SK-N-SH treated with all-trans-retinoic acid at 6 μM for 48 hours (cell line): ENCODE measurements around the gene VPS9D1.
"Not testable (repeated sequence)": the region's sequence is repeated elsewhere in the genome, so short reads cannot be mapped to it uniquely, and the experiment has no call there.

Experiments used
- ATAC-seq: fragments of 200-7000 bp; cut with Tn5 transposase; 3 replicates; pipeline ENCODE4 v1.9.1; 2020; ENCODE audit warnings: mild to moderate bottlenecking, moderate library complexity
- ARNTL ChIP-seq: fragments of 450-650 bp; formaldehyde crosslinking; IDR thresholded peaks from 2 replicates; pipeline ENCODE4 v1.5.0; 2020; ENCODE audit warnings: low read depth, mild to moderate bottlenecking, moderate library complexity, borderline replicate concordance
- BACH2 ChIP-seq: fragments of 250-450 bp; sonication (Bioruptor Pico); IDR thresholded peaks from 2 replicates; pipeline ENCODE4 v1.9.0; 2021; ENCODE audit warnings: mild to moderate bottlenecking, borderline replicate concordance
- CSRNP3 ChIP-seq: fragments of 250-450 bp; sonication (Bioruptor Pico); IDR thresholded peaks from 2 replicates; pipeline ENCODE4 v1.5.1; 2021; ENCODE audit warnings: mild to moderate bottlenecking, moderate library complexity
- ESRRG ChIP-seq: fragments of 250-450 bp; sonication (Bioruptor Pico); IDR thresholded peaks from 2 replicates; pipeline ENCODE4 v1.6.1; 2021; ENCODE audit warnings: mild to moderate bottlenecking
- GLIS3 ChIP-seq: fragments of 250-450 bp; sonication (Bioruptor Pico); IDR thresholded peaks from 2 replicates; pipeline ENCODE4 v1.5.0; 2020; ENCODE audit warnings: mild to moderate bottlenecking, moderate library complexity
- ISL1 ChIP-seq: fragments of 250-450 bp; sonication (Bioruptor Pico); IDR thresholded peaks from 2 replicates; pipeline ENCODE4 v2.1.2; 2022; ENCODE audit warnings: mild to moderate bottlenecking, moderate library complexity
- OSR1 ChIP-seq: fragments of 250-450 bp; sonication (Bioruptor Pico); IDR thresholded peaks from 2 replicates; pipeline ENCODE4 v1.8.0; 2022; ENCODE audit warnings: moderate library complexity, mild to moderate bottlenecking, inconsistent platforms
- PATZ1 ChIP-seq: fragments of 250-450 bp; sonication (Bioruptor Pico); IDR thresholded peaks from 2 replicates; pipeline ENCODE4 v1.8.0; 2020; ENCODE audit warnings: mild to moderate bottlenecking, moderate library complexity, borderline replicate concordance
- POU6F1 ChIP-seq: fragments of 250-450 bp; sonication (Bioruptor Pico); IDR thresholded peaks from 2 replicates; pipeline ENCODE4 v1.8.0; 2021; ENCODE audit warnings: low read depth, mild to moderate bottlenecking, moderate library complexity, borderline replicate concordance
- SNAI2 ChIP-seq: fragments of 250-450 bp; sonication (Bioruptor Pico); IDR thresholded peaks from 2 replicates; pipeline ENCODE4 v1.5.0; 2020; ENCODE audit warnings: mild to moderate bottlenecking, moderate library complexity
- TCF4 ChIP-seq: fragments of 250-450 bp; sonication (Bioruptor Pico); IDR thresholded peaks from 2 replicates; pipeline ENCODE4 v1.8.0; 2021; ENCODE audit warnings: mild to moderate bottlenecking, moderate library complexity, borderline replicate concordance
- TOX ChIP-seq: fragments of 250-450 bp; sonication (Bioruptor Pico); IDR thresholded peaks from 2 replicates; pipeline ENCODE4 v1.8.0; 2021; ENCODE audit warnings: mild to moderate bottlenecking, moderate library complexity, borderline replicate concordance
- TSHZ2 ChIP-seq: fragments of 250-450 bp; sonication (Bioruptor Pico); IDR thresholded peaks from 2 replicates; pipeline ENCODE4 v1.5.0; 2020; ENCODE audit warnings: mild to moderate bottlenecking, moderate library complexity
- ZC3H10 ChIP-seq: fragments of 250-450 bp; sonication (Bioruptor Pico); IDR thresholded peaks from 2 replicates; pipeline ENCODE4 v1.5.1; 2021; ENCODE audit warnings: mild to moderate bottlenecking, moderate library complexity
- ZFP3 ChIP-seq: fragments of 250-450 bp; sonication (Bioruptor Pico); IDR thresholded peaks from 2 replicates; pipeline ENCODE4 v1.5.0; 2020; ENCODE audit warnings: mild to moderate bottlenecking, moderate library complexity
- ZNF565 ChIP-seq: fragments of 450-650 bp; formaldehyde crosslinking; conservative IDR thresholded peaks from 2 replicates; pipeline ENCODE4 v1.5.0; 2020; ENCODE audit warnings: low read depth, mild to moderate bottlenecking, moderate library complexity
- ZNF70 ChIP-seq: fragments of 450-650 bp; formaldehyde crosslinking; IDR thresholded peaks from 2 replicates; pipeline ENCODE4 v1.5.0; 2020; ENCODE audit warnings: mild to moderate bottlenecking, moderate library complexity
- ZNF8 ChIP-seq: fragments of 450-650 bp; formaldehyde crosslinking; IDR thresholded peaks from 2 replicates; pipeline ENCODE4 v1.5.0; 2020; ENCODE audit warnings: mild to moderate bottlenecking, moderate library complexity

Gene VPS9D1

GRCh38 chr16:89696670-89697128 lies 24.0 kb downstream of the VPS9D1 start:
- no peak for ATAC-seq
- TF ChIP-seq TSHZ2 (CRISPR knock-in tag): no peak

GRCh38 chr16:89695875-89696669 lies 24.6 kb downstream of the VPS9D1 start:
- no peak for TF ChIP-seq TCF4 (CRISPR knock-in tag)
- no peak for TF ChIP-seq ESRRG (CRISPR knock-in tag)
- TF ChIP-seq TSHZ2 (CRISPR knock-in tag): no peak
- no peak for TF ChIP-seq PATZ1
- no peak for TF ChIP-seq OSR1 (CRISPR knock-in tag)
- no peak for TF ChIP-seq ARNTL (CRISPR knock-in tag)
- TF ChIP-seq ZNF70 (CRISPR knock-in tag): no peak
- no peak for TF ChIP-seq ISL1 (CRISPR knock-in tag)
- TF ChIP-seq TOX: no peak
- TF ChIP-seq ZNF8 (CRISPR knock-in tag): no peak
- no peak for TF ChIP-seq GLIS3
- TF ChIP-seq CSRNP3 (CRISPR knock-in tag): no peak
- no peak for TF ChIP-seq BACH2 (CRISPR knock-in tag)
- no peak for TF ChIP-seq POU6F1 (CRISPR knock-in tag)
- TF ChIP-seq SNAI2 (CRISPR knock-in tag): no peak
- no peak for ATAC-seq

- TF ChIP-seq ZC3H10 (CRISPR knock-in tag) (no peak), CSRNP3 (CRISPR knock-in tag) (no peak), ZNF565 (CRISPR knock-in tag) (no peak), ZFP3 (0 out of 2 replicates have a peak, but pooled peaks have one; percentile 48)
- ATAC-seq: no peak
These were observed 25.4 kb downstream of the VPS9D1 start for GRCh38 chr16:89695086-89695874.

- ATAC-seq: not testable (repeated sequence)
These were observed 26.0 kb downstream of the VPS9D1 start for GRCh38 chr16:89694784-89695085.
